Central memory CD4-positive, alpha-beta T cell (primary cell): ENCODE results near the gene SLC4A1.

ENCODE experiments used
- DNase-seq: peaks from one replicate; pipeline ENCODE4 v3.0.0; 2022

The SLC4A1 gene

DNA sequence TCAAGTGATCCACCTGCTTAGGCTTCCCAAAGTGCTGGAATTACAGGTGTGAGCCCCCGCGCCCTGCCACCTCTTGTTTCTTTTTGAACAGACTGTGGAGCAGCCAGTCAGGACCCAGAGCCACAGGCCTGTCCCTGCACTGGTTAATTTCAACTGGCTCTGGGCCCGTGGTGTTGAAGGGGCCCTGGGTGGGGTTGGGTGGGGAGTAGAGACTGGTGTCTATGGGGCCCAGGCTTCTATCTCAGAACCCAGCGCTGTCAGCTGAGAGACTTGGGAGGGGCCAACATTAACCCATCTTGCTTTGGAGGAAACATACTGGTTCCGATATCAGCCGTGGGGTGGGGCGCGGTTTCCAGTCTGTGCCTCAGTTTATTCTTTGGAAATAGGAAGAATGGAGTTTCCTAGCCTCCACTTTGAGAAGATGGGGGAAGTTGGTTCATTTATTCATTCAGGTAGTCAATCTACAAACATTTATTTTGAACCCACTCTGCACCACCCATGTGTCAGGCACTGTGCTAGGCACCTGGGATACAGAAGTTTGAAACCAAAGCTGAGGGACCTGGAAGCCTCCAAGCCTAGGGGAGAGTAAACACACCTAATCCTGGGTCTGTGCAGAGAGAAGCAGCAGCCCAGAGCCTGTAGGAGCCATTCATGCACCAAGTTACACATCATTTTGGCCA is 15.5 kb upstream of the SLC4A1 start:
- no peak for DNase-seq

DNA sequence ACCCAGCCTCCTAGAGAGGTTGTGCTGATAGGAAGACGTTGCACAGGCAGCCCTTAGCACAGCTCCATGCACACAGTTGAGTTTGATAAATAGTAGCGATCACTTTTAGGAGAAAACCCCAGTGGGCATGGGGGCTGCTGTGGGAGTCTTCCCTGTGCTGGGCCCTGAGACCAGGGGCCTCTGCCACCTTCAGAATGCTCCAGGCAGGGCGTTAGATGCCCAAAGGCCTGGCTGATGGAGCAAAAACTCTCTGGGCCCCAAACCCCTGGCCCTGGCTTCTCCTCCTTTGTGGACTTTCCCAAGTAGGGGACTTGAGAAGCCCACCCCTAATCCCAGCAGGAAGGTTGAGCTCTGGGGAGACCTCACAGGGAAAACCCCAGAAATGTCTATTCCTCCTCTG is 14.3 kb upstream of the SLC4A1 start:
- DNase-seq: no peak

GRCh38 chr17:44281570-44281969 is 13.6 kb upstream of the SLC4A1 start:
- DNase-seq: no peak

- no peak for DNase-seq
Measured at GRCh38 chr17:44280392-44280937, 12.5 kb upstream of the SLC4A1 start.

- no peak for DNase-seq
Measured at GRCh38 chr17:44279666-44280391, 11.9 kb upstream of the SLC4A1 start.

DNA sequence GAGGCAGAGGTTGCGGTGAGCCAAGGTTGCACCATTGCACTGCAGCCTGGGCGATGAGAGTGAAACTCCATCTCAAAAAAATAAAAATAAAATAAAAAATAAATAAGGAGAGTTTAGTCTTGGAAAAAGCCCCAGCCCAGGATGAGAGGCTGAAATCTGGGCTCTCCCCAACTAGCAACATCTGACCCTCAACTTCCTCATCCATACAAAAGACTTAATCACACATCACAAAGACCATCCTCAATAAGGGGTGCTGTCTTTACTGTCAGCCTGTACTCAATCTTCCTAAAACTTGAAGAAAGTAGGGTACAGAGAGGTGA is 11.4 kb upstream of the SLC4A1 start:
- no peak for DNase-seq

- DNase-seq: no peak
Measured at GRCh38 chr17:44277976-44278375, 10.0 kb upstream of the SLC4A1 start.

- DNase-seq: no peak
Measured at GRCh38 chr17:44273607-44274006, 5.7 kb upstream of the SLC4A1 start.

- no peak for DNase-seq
Measured at GRCh38 chr17:44272954-44273353, 5.0 kb upstream of the SLC4A1 start.

- no peak for DNase-seq
Measured at GRCh38 chr17:44272321-44272951, 4.5 kb upstream of the SLC4A1 start.

DNA sequence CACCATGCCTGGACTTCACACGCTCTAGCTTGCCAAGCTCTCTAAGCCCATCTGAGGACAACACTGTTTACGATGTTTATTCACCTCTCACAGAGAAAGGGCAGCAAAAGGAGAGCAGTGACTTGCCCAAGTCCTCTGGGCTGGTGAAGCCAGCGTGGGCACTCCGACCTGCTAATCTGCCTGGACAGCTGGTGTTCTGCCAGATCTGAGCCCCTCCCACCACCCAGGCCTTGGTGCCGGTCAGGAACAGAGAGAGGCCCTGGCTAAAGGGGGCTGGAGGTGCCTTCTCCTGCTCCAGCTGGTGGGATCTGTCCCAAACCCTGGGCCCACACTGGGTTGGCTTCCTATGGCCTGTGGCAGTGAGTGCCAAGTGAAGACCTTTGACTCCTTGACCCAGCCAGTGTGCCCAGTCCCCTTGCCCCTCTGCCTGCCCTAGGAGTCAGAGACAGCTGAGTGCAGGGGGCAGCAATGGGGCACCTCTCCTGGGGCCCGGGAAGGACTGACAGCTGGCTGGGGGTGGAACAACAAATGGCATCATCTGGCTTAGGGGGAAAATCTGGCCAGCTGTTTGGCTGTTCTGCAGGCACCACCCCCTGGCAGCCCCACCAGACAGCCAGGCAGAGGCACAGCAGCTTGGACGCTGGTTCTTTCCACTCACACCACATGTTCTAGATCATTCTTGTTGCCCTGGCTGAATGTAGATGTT is 1.8 kb upstream of the SLC4A1 start:
- DNase-seq: no peak

- DNase-seq: no peak
Measured at GRCh38 chr17:44268709-44269534, 987 bp upstream of the SLC4A1 start.

DNA sequence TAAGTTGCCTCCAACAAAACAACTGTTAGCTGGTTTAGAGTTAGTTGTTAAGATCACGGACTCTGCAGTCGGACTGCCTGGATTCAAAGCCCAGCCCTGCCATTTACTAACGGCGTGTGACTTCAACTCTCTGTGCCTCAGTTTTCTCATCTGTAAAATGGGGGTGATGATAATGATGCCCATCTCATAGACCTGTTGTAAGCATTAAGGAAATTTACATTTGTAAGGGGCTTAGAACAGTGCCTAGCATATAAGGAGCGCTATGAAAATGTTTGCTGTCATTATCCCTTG is 825 bp downstream of the SLC4A1 start:
- no peak for DNase-seq

GRCh38 chr17:44266402-44267164 is 1.4 kb downstream of the SLC4A1 start:
- DNase-seq: no peak

DNA sequence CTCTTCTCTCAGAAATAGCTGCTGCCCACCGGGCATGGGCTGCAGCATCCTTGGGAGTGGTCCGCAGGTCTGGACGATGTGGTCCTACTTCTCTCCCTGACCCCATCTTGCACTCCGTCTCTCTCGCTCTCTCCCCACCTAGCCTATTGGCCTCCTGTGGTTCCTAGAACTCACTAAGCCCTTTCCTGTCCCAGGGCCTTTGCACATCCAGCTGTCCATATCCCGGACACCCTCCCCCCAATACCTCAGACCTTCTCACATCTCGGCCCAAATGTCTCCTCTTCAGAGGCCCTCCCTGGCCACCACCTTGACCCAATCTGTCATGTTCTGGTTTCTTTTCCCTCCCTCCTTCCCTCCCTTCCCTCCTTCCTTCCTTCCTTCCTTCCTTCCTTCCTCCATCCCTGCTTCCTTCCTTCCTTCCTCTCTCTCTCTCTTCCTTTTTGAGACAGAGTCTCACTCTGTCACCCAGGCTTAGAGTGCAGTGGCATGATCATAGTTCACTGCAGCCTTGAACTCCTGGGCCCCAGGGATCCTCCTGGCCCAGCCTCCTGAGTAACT is 4.5 kb downstream of the SLC4A1 start:
- no peak for DNase-seq

GRCh38 chr17:44262654-44263225 is 5.2 kb downstream of the SLC4A1 start:
- no peak for DNase-seq

DNA sequence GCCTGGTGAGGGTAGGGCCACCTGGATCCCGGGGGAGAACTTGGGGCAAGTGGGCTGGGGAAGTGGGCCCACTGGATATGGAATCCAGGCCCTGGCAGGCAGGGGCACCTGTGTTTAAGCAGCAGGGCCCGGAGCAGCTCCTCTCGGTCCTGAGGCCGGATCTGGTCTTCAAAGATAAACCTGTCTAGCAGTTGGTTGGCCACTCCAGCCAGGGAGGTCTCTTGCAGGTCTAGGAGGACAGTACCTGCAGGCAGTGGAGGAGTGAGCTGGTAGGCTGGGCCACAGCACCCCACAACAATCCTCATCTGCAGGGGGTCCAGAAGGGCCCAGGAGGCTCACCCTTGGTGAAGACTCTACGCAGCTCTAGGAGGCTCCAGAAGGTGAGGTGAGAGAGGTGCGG is 7.6 kb downstream of the SLC4A1 start:
- DNase-seq: no peak

DNA sequence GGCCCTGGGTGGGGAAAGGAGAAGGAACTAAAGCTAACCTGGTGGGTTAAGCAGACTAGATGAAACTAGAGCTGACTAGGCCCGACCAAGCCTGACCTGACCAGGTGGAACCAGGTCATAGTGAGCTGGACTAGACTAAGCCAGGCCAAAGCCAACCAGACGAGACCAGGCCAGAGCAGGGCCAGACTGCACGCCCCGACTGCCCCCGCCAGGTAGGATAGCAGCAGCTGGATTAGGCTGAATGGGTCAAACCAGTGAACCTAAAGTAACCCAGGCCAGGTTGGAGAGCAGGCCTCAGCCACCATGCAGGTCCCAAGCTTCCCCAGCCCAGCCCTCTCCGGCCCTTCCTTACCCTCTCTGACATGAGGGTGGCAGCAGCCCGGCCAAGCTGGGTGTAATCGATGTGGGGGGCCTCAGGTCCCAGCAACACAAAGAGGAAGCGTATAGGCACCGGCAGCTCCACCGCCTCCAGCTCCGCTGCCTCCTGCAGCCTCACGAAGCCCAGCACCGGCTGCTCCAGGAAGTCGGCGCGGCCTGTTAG is 9.1 kb downstream of the SLC4A1 start:
- no peak for DNase-seq

DNA sequence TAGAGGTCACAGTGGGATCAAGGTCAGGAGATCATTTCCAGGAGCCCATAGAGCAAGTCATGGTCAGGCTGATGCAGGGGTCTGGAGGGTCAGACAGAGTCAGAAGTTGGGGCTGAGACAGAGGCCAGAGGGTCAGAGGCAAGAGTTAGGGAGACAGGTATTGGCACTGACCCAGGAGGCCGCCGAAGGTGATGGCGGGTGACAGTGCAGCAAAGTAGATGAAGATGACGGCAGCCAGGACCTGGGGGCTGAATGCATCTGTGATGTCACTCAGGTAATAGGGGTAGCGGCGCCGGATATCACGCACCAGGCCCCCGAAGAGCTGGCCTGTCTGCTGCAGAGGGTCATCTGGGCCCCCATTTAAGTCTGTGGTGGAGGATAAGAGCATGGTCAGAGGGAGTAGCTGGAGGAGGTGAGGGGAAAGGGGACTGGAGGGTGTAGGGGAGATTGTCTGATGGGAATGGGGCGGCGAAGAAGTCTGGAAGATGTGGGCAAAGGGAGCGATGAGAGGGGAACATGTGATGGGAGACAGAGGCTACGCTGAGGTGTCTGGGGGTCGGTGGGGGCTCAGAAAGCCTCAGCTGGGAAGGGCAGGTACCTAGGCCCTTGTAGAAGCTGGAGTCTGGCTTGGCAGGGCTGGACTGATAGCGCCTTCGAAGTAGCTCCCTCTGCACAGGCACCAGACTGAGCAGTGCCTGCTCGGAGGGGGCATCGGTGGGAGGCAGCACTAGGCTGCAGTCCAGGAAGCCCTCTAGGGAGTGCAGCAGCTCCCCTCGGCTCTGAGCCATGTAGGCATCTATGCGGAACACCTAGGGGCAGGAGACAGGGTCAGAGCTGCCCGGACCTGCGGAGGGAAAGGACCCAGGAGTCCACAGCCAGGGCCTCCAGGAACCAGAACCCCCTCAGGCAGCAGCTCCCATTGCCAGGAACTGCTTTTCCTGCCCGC is 9.8 kb downstream of the SLC4A1 start:
- no peak for DNase-seq

GRCh38 chr17:44256671-44257070 is 11.3 kb downstream of the SLC4A1 start:
- no peak for DNase-seq
